ENCODE data around the gene VPS51. TPM values are rescaled to one million over a fixed set of nuclear protein-coding genes. Genes with fewer than 3 reads are reported as not detected.
"Not testable (repeated sequence)": the region's sequence is repeated elsewhere in the genome, so short reads cannot be mapped to it uniquely, and the experiment has no call there.

VPS51 gene
- polyA plus RNA-seq, 1 experiment, result 86.2 TPM

DNA sequence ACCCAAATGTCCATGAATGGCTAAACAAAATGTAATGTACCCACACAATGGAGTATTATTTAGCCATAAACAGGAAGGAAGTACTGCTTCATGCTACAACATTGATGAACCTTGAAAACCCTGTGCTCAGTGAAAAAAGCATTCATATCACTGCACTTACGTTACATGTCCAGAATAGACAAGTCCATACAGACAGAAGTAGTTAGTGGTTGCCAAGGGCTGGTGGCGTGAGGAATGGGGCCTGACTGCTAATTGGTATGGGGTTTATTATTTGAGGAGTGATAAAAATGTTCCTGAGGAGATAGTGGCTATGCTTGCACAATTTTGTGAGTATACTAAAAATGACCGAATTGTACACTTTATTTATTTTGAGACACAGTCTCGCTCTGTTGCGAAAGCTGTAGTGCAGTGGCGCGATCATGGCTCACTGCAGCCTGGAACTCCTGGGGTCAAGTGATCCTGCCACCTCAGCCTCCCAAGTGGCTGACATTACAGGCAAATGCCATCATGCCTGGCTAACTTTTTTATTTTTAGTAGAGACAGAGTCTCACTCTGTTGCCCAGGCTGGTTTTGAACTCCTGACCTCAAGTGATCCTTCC, 46.0 kb downstream of the VPS51 start:
- TF ChIP-seq, protein P1, sequence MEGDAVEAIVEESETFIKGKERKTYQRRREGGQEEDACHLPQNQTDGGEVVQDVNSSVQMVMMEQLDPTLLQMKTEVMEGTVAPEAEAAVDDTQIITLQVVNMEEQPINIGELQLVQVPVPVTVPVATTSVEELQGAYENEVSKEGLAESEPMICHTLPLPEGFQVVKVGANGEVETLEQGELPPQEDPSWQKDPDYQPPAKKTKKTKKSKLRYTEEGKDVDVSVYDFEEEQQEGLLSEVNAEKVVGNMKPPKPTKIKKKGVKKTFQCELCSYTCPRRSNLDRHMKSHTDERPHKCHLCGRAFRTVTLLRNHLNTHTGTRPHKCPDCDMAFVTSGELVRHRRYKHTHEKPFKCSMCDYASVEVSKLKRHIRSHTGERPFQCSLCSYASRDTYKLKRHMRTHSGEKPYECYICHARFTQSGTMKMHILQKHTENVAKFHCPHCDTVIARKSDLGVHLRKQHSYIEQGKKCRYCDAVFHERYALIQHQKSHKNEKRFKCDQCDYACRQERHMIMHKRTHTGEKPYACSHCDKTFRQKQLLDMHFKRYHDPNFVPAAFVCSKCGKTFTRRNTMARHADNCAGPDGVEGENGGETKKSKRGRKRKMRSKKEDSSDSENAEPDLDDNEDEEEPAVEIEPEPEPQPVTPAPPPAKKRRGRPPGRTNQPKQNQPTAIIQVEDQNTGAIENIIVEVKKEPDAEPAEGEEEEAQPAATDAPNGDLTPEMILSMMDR (IDR thresholded peaks at IDR 0.05; ENCODE audit: insufficient read depth, low read depth, low read length), result no peak
- H3K36me3 ChIP-seq (ENCODE audit: control insufficient read depth, insufficient read depth, low read length), result no peaks in the 10 kb centered on the region
- no peak for DNase-seq (ENCODE audit: low read depth)
- H3K27me3 ChIP-seq (ENCODE audit: control insufficient read depth, insufficient read depth, low read length), result peaks cover 1% of the 10 kb centered on the region; the same call in 1 of the 2 replicates
- ChIA-PET POLR2A (no interaction called here), CTCF (no interaction called here)
- H3K4me3 ChIP-seq (ENCODE audit: low read depth, low read length), result no peak overlapping the region

DNA sequence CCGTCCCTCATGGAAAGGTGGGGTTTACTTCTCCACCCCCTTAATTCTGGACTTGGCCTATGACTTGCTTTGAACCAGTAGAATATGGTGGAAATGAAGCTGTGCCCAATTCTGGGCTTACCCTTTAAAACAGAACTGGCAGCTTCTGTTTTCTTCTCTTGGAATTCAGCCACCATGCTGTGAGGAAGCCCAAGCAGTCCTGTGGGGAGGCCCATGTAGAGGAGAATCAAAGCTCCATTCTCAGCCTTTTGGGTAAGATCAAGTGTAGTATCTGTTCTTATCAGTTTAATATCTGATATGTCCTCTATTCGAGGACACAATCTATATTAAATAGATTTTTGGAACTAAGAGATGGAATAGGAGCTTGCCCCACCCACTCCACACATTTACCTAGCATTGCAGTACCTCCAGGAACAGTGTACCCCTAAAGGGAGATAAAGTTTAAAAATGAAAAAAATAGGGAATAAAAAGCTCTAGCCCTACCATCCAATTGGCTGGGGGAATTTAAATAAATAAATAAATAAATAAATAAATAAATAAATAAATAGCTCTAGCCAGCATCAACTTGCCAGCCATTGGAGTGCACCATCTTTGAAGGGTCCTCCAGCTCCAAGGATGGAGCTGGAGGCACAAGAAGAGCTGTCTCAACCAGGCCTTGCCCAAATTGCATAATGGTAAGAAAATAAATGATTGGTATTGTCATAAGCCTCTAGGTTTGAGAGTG, 51.5 kb downstream of the VPS51 start:
- TF ChIP-seq, protein P1 (IDR thresholded peaks at IDR 0.05; ENCODE audit: insufficient read depth, low read depth, low read length), result no peak
- Histone ChIP-seq H3K36me3 (ENCODE audit: control insufficient read depth, insufficient read depth, low read length) (no peaks in the 10 kb centered on the region), H3K4me3 (ENCODE audit: low read depth, low read length) (no peak overlapping the region), H3K27me3 (ENCODE audit: control insufficient read depth, insufficient read depth, low read length) (peaks cover 1% of the 10 kb centered on the region; the same call in 1 of the 2 replicates)
- CTCF ChIA-PET, result interaction anchor here (0.6 to 1.0 kb wide), 4 partner anchors 12 to 33 kb away, joined by 3 read pairs; no protein-coding TSS in a partner anchor
- DNase-seq (ENCODE audit: low read depth), result no peak
- POLR2A ChIA-PET, result no interaction called here

DNA sequence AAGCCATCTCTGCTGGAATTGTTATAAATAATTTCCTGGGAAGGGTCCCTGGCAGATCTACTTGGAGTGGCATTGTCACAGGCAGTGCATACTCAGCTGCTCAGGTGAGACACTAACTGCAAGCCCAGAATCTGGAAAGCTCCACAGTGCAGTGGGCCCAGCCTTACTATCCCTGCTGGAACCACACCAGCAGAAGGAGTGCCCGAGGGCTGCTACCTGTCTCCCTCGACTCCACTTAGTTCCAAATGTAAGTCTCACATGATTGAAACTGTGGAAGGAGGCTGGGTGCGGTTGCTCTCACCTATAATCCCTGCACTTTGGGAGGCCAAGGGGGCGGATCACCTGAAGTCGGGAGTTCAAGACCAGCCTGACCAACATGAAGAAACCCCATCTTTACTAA, 52.6 kb downstream of the VPS51 start:
- no peak overlapping the region for H3K4me3 ChIP-seq (ENCODE audit: low read depth, low read length)
- no peaks in the 10 kb centered on the region for H3K36me3 ChIP-seq (ENCODE audit: control insufficient read depth, insufficient read depth, low read length)
- POLR2A ChIA-PET, result no interaction called here
- peaks cover 1% of the 10 kb centered on the region; the same call in 1 of the 2 replicates for H3K27me3 ChIP-seq (ENCODE audit: control insufficient read depth, insufficient read depth, low read length)
- no peak for DNase-seq (ENCODE audit: low read depth)
- CTCF ChIA-PET, result interaction anchor here (1.1 kb wide), 1 partner anchor 166 kb away, joined by 3 read pairs; the partner anchor contains the start of gene CDC42EP2
- TF ChIP-seq, protein P1 (IDR thresholded peaks at IDR 0.05; ENCODE audit: insufficient read depth, low read depth, low read length), result no peak

DNA sequence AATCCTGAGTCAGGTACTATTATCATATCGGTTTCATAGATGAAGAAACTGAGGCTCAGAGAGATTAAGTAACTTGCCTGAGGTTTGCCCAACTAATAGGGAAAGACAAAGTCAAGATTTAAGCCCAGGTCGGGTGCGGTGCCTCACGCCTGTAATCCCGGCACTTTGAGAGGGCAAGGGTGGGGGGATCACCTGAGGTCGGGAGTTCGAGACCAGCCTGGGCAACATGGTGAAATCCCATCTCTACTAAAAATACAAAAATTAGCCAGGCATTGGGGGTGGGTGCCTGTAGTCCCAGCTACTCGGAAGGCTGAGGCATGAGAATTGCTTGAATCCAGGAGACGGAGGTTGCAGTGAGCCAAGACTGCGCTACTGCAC, 54.1 kb downstream of the VPS51 start:
- CTCF ChIA-PET; H3K36me3 ChIP-seq (ENCODE audit: control insufficient read depth, insufficient read depth, low read length); DNase-seq (ENCODE audit: low read depth); H3K4me3 ChIP-seq (ENCODE audit: low read depth, low read length); H3K27me3 ChIP-seq (ENCODE audit: control insufficient read depth, insufficient read depth, low read length); POLR2A ChIA-PET: not testable (repeated sequence)

DNA sequence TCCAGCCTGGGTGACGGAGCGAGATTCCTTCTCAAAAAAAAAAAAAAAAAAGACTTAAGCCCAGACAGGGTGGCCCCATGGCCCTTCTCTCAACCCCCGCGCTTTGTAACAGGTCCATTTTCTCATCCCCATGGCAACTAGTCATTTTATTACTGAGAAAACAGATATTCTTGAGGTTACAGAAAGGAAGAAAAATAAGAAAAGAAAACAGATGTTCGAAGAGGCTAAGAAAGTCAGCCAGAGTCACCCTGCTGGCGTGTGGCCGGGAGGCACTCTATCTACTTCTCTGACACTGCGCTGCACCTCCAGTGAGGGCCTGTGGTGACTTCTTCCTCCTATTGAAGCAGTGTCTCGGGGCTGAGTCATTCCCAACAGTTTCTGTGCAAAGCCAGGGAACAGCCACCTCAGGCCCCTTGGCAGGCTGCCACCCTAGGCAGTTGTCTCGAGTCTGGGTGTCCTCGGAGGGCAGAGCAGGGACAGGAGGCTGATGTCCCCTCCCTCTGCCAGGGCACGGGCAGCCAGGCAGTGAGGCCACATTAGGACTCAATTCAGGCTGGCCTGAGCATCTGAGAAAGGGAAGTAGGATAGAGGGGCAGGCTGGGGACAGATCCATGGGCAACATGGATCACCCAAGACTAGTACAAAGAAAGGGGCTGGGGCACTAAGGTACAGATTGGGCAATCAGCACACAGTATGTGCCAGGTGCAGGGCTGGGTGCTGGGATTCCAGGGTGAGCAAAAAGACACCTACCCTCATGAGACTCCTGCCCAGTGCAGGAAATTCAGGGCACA, 54.7 kb downstream of the VPS51 start:
- Histone ChIP-seq H3K27me3 (ENCODE audit: control insufficient read depth, insufficient read depth, low read length) (peaks cover 1% of the 10 kb centered on the region; the same call in 1 of the 2 replicates), H3K4me3 (ENCODE audit: low read depth, low read length) (no peak overlapping the region), H3K36me3 (ENCODE audit: control insufficient read depth, insufficient read depth, low read length) (no peaks in the 10 kb centered on the region)
- TF ChIP-seq, protein P1 (IDR thresholded peaks at IDR 0.05; ENCODE audit: insufficient read depth, low read depth, low read length), result no peak
- peak; percentile 82 for DNase-seq (ENCODE audit: low read depth)
- POLR2A ChIA-PET, result no interaction called here
- CTCF ChIA-PET, result no interaction called here
